Body of pancreas (tissue), 4 donors: ENCODE measurements around the gene FAM161A. TPM values are rescaled to one million over a fixed set of nuclear protein-coding genes. Genes with fewer than 3 reads are reported as not detected.
"Not testable (repeated sequence)": the region's sequence is repeated elsewhere in the genome, so short reads cannot be mapped to it uniquely, and the experiment has no call there.

ENCODE experiments used
- ATAC-seq: fragments of 150-250 bp; one replicate; pipeline ENCODE4 v1.9.1; 2016
- DNase-seq, 4 donors: peaks; one replicate each; pipeline ENCODE4 v3.0.0-alpha.2; 2019
- H3K27ac ChIP-seq, 4 donors: fragments of 200-600 bp; sonication (generic); 1 replicate in 3 of 4; 2 replicates in 1 of 4; pipeline versions ENCODE4 v1.5.1 to v1.6.1; 2016 to 2019; ENCODE audit warnings: mild to moderate bottlenecking in 1 of 4, mixed read lengths in 1 of 4, moderate library complexity in 1 of 4
- H3K27me3 ChIP-seq, 2 donors: fragments of 200-600 bp; sonication (generic); one replicate each; pipeline ENCODE4 v1.6.0; 2016; ENCODE audit warnings: mild to moderate bottlenecking in 1 of 2
- H3K36me3 ChIP-seq, 2 donors: fragments of 200-600 bp; sonication (generic); replicated peaks in 1 of 2; 2 replicates each; pipeline ENCODE4 v1.5.1; 2016; ENCODE audit warnings: low read depth in 2 of 2; ENCODE audit not compliant: insufficient read depth in 1 of 2
- H3K4me1 ChIP-seq: fragments of 200-600 bp; sonication (generic); one replicate; pipeline ENCODE4 v1.6.0; 2016
- H3K4me3 ChIP-seq, 2 donors: fragments of 200-600 bp; sonication (generic); 1 replicate in 1 of 2; 2 replicates in 1 of 2; pipeline ENCODE4 v1.5.1; 2016 to 2019
- H3K9me3 ChIP-seq, 3 donors: fragments of 200-600 bp; sonication (generic); 1 replicate in 2 of 3; 2 replicates in 1 of 3; pipeline ENCODE4 v1.5.1; 2016
- CTCF ChIP-seq, 7 experiments: fragments of 450-650 bp in 4 of 7; fragments of 200-600 bp in 3 of 7; sonication (generic) in 3 of 7; IDR thresholded peaks; one replicate each; pipeline ENCODE4 v1.5.1; 2016 to 2019; ENCODE audit warnings: antibody characterized with exemption in 7 of 7
- POLR2A ChIP-seq, 3 donors: fragments of 450-650 bp; IDR thresholded peaks; one replicate each; pipeline ENCODE4 v1.6.1; 2016; ENCODE audit warnings: antibody characterized with exemption in 3 of 3, mild to moderate bottlenecking in 2 of 3
- WGBS, 2 donors: methylation state at CpG; one replicate each; pipeline ENCODE4 v1.1.5; 2017; 5-methylcytosine and 5-hydroxymethylcytosine counted together
- intact Hi-C: fragments of 100-400 bp; cut with DNase I; formaldehyde crosslinking; loops from one replicate; pipeline ENCODE4 v1.15.1; 2023
- total RNA-seq, 2 donors: library from RNA; depleted of rRNA; stranded (reverse); fragments of >200 nt; gene quantifications; one replicate each; pipeline ENCODE4 v1.1.0, GENCODE V29; 2016

The FAM161A gene
- total RNA-seq, 2 donors from 2014 or later = 3.0 to 3.1 TPM

GRCh38 chr2:61816480-61817355 lies 37.1 kb downstream of the FAM161A start:
- H3K4me3 ChIP-seq = no peak overlapping the region
- TF ChIP-seq CTCF (IDR thresholded peaks at IDR 0.05) = no peak
- no peak for TF ChIP-seq POLR2A (IDR thresholded peaks at IDR 0.05)
- H3K27ac ChIP-seq = no peak overlapping the region
- H3K36me3 ChIP-seq = no peaks in the 10 kb centered on the region
- intact Hi-C loops = no loop called here
- 83 to 86% methylated on average over 19 to 20 of the region's 20 CpGs for WGBS, 2 donors
- H3K27me3 ChIP-seq = no peaks in the 10 kb centered on the region
- H3K9me3 ChIP-seq = no peaks in the 10 kb centered on the region
- no peaks in the 10 kb centered on the region for H3K4me1 ChIP-seq
- no peak for ATAC-seq
- DNase-seq = no peak

- Histone ChIP-seq H3K27ac (no peak overlapping the region), H3K27me3 (no peaks in the 10 kb centered on the region), H3K36me3 (no peaks in the 10 kb centered on the region), H3K4me3 (no peak overlapping the region), H3K4me1 (no peaks in the 10 kb centered on the region), H3K9me3 (no peaks in the 10 kb centered on the region)
- WGBS, 2 donors = 72 to 76% methylated on average over 6 of the region's 6 CpGs
- intact Hi-C loops = no loop called here
- no peak for TF ChIP-seq CTCF (IDR thresholded peaks at IDR 0.05)
- ATAC-seq = no peak
- DNase-seq = no peak
Observed at GRCh38 chr2:61814539-61815160, 39.2 kb downstream of the FAM161A start.

GRCh38 chr2:61813314-61813713 lies 40.5 kb downstream of the FAM161A start:
- intact Hi-C loops, H3K36me3 ChIP-seq, H3K9me3 ChIP-seq, DNase-seq, ATAC-seq, H3K4me1 ChIP-seq, H3K4me3 ChIP-seq, H3K27ac ChIP-seq, H3K27me3 ChIP-seq: not testable (repeated sequence)
- 81 to 96% methylated on average over 3 of the region's 3 CpGs for WGBS, 2 donors

- 67 to 83% methylated on average over 3 of the region's 3 CpGs for WGBS, 2 donors
Observed at GRCh38 chr2:61811821-61812220, 42.0 kb downstream of the FAM161A start.

GRCh38 chr2:61810203-61810602 lies 43.7 kb downstream of the FAM161A start:
- H3K27me3 ChIP-seq, H3K9me3 ChIP-seq, H3K36me3 ChIP-seq, DNase-seq, ATAC-seq, H3K4me1 ChIP-seq, intact Hi-C loops, H3K4me3 ChIP-seq, H3K27ac ChIP-seq: not testable (repeated sequence)
- WGBS, 2 donors = 76 to 82% methylated on average over 1 of the region's 1 CpG

More at GRCh38 chr2:61811821-61812220, 42.0 kb downstream of the FAM161A start:
- ATAC-seq (no peak), DNase-seq (no peak)
- no peaks in the 10 kb centered on the region for H3K27me3 ChIP-seq
- H3K4me3 ChIP-seq = no peak overlapping the region
- no peak overlapping the region for H3K27ac ChIP-seq
- no peaks in the 10 kb centered on the region for H3K36me3 ChIP-seq
- no peaks in the 10 kb centered on the region for H3K4me1 ChIP-seq
- H3K9me3 ChIP-seq = no peaks in the 10 kb centered on the region
- TF ChIP-seq CTCF (IDR thresholded peaks at IDR 0.05) = no peak
- TF ChIP-seq POLR2A (IDR thresholded peaks at IDR 0.05) = no peak
- intact Hi-C loops = no loop called here

- ATAC-seq, H3K27me3 ChIP-seq, H3K9me3 ChIP-seq, H3K36me3 ChIP-seq, intact Hi-C loops, H3K27ac ChIP-seq, DNase-seq, H3K4me1 ChIP-seq, H3K4me3 ChIP-seq: not testable (repeated sequence)
- WGBS, 2 donors = 58 to 72% methylated on average over 5 of the region's 5 CpGs
Observed at GRCh38 chr2:61808693-61809092, 45.2 kb downstream of the FAM161A start.
